Measurements from ENCODE around the gene ZRSR2. TPM values are rescaled to one million over a fixed set of nuclear protein-coding genes. Genes with fewer than 3 reads are reported as not detected.

Gene ZRSR2
- total and polyA plus RNA-seq, 10 of the 15 experiments (the other 5 are each of a cell fraction or from before 2014, with no cell fraction given), result 8.8 to 34.1 (median 15.6) TPM

DNA sequence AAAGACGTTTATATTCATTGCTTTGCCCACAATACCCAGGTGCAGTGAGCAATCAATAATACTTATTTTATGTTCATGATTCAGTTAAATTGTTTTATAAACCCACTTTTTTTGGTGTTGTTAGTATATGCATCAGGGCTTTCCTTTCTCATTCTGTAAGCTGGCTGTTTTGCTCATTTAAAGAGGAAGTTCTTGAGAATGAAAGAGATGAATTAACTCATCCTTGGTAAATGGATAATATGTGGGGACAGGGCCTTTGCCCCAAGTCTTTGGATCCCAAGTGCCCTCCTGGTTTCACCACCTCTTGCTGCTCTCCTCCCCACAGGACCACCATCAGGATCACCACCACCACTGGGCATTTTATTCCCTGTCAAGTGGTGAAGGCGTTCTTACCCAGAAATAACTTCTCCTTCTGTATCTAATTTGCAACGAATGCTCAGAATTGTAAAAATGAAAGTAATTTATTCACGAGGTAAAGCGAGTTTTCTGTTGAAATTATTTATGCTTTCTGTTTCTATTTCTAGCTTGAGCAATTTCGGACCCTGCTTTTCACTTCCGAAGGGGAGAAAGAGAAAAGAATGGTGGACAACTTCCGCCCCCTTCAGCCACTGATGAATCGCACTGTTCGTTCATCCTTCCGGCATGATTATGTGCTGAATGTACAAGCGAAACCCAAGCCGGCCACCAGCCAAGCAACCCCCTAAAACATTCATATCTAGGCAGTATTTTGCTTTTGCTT is 8.2 kb upstream of the ZRSR2 start (continued):
- TF ChIP-seq, protein P1, sequence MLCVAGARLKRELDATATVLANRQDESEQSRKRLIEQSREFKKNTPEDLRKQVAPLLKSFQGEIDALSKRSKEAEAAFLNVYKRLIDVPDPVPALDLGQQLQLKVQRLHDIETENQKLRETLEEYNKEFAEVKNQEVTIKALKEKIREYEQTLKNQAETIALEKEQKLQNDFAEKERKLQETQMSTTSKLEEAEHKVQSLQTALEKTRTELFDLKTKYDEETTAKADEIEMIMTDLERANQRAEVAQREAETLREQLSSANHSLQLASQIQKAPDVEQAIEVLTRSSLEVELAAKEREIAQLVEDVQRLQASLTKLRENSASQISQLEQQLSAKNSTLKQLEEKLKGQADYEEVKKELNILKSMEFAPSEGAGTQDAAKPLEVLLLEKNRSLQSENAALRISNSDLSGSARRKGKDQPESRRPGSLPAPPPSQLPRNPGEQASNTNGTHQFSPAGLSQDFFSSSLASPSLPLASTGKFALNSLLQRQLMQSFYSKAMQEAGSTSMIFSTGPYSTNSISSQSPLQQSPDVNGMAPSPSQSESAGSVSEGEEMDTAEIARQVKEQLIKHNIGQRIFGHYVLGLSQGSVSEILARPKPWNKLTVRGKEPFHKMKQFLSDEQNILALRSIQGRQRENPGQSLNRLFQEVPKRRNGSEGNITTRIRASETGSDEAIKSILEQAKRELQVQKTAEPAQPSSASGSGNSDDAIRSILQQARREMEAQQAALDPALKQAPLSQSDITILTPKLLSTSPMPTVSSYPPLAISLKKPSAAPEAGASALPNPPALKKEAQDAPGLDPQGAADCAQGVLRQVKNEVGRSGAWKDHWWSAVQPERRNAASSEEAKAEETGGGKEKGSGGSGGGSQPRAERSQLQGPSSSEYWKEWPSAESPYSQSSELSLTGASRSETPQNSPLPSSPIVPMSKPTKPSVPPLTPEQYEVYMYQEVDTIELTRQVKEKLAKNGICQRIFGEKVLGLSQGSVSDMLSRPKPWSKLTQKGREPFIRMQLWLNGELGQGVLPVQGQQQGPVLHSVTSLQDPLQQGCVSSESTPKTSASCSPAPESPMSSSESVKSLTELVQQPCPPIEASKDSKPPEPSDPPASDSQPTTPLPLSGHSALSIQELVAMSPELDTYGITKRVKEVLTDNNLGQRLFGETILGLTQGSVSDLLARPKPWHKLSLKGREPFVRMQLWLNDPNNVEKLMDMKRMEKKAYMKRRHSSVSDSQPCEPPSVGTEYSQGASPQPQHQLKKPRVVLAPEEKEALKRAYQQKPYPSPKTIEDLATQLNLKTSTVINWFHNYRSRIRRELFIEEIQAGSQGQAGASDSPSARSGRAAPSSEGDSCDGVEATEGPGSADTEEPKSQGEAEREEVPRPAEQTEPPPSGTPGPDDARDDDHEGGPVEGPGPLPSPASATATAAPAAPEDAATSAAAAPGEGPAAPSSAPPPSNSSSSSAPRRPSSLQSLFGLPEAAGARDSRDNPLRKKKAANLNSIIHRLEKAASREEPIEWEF (IDR thresholded peaks at IDR 0.05; ENCODE audit: insufficient replicate concordance, low read depth, low read length), result no peak
- TF ChIP-seq RBBP5 (conservative IDR thresholded peaks at IDR 0.05) (0 out of 2 replicates have a peak, but pooled peaks have one; percentile 40), LARP7 (IDR thresholded peaks at IDR 0.05) (no peak), NFYB (IDR thresholded peaks at IDR 0.05; ENCODE audit: insufficient read depth, low read depth, low read length) (no peak), PAX5 (IDR thresholded peaks at IDR 0.05; ENCODE audit: borderline replicate concordance, low read depth, low read length) (no peak), PML (IDR thresholded peaks at IDR 0.05; ENCODE audit: low read length) (no peak), RAD21 (IDR thresholded peaks at IDR 0.05; ENCODE audit: insufficient read depth, low read depth, low read length) (peak; percentile 22; the same call in 1 of the 2 replicates), MEF2A (IDR thresholded peaks at IDR 0.05; ENCODE audit: insufficient read depth, low read depth, low read length) (peak; percentile 69; the same call in 1 of the 2 replicates), MXI1 (IDR thresholded peaks at IDR 0.05; ENCODE audit: low read depth, low read length) (no peak), ZSCAN29 (IDR thresholded peaks at IDR 0.05) (no peak), EGR1 (IDR thresholded peaks at IDR 0.05; ENCODE audit: borderline replicate concordance in 1 of 2, low read depth in 2 of 2, low read length in 2 of 2) (no peak), ETV6 (conservative IDR thresholded peaks at IDR 0.05 in 1 of 2, IDR thresholded peaks at IDR 0.05 in 1 of 2; ENCODE audit: borderline replicate concordance in 1 of 2, low read depth in 1 of 2) (peak in 1 of 2 experiments; percentile 78; a peak in 1 of 4 replicates), ATF7 (IDR thresholded peaks at IDR 0.05; ENCODE audit: low read depth) (0 out of 2 replicates have a peak, but pooled peaks have one; percentile 27), NR2F1 (conservative IDR thresholded peaks at IDR 0.05) (no peak), RELA (IDR thresholded peaks at IDR 0.05; ENCODE audit: borderline replicate concordance, partially characterized antibody) (no peak), WRNIP1 (IDR thresholded peaks at IDR 0.05; ENCODE audit: borderline replicate concordance, low read depth, low read length) (0 out of 2 replicates have a peak, but pooled peaks have one; percentile 58), YY1 (IDR thresholded peaks at IDR 0.05; ENCODE audit: low read depth, low read length) (peak; percentile 88), IRF4 (IDR thresholded peaks at IDR 0.05; ENCODE audit: low read depth, low read length) (no peak), SPI1 (IDR thresholded peaks at IDR 0.05; ENCODE audit: borderline replicate concordance, insufficient read depth, low read depth, low read length) (peak; percentile 21; the same call in 1 of the 2 replicates), FOS (IDR thresholded peaks at IDR 0.05; ENCODE audit: borderline replicate concordance, extremely low read depth, insufficient read length) (no peak), FOXK2 (IDR thresholded peaks at IDR 0.05) (no peak), CBFB (IDR thresholded peaks at IDR 0.05; ENCODE audit: low read depth) (no peak)
- TF ChIP-seq, protein P2, sequence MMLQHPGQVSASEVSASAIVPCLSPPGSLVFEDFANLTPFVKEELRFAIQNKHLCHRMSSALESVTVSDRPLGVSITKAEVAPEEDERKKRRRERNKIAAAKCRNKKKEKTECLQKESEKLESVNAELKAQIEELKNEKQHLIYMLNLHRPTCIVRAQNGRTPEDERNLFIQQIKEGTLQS (IDR thresholded peaks at IDR 0.05; ENCODE audit: borderline replicate concordance, extremely low read depth, low read depth, low read length), result no peak
- TF ChIP-seq, protein P3, sequence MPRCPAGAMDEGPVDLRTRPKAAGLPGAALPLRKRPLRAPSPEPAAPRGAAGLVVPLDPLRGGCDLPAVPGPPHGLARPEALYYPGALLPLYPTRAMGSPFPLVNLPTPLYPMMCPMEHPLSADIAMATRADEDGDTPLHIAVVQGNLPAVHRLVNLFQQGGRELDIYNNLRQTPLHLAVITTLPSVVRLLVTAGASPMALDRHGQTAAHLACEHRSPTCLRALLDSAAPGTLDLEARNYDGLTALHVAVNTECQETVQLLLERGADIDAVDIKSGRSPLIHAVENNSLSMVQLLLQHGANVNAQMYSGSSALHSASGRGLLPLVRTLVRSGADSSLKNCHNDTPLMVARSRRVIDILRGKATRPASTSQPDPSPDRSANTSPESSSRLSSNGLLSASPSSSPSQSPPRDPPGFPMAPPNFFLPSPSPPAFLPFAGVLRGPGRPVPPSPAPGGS (IDR thresholded peaks at IDR 0.05; ENCODE audit: borderline replicate concordance, insufficient read depth, low read depth, low read length, poor library complexity, severe bottlenecking), result no peak
